DOHH2 (cell line): ENCODE measurements around the gene TMEM132D.

ENCODE experiments used
- CTCF ChIP-seq: fragments of 200-600 bp; sonication (generic); IDR thresholded peaks from one replicate; pipeline ENCODE4 v1.5.1; 2014; ENCODE audit warnings: antibody characterized with exemption, mild to moderate bottlenecking, low read depth, low read length; ENCODE audit not compliant: poor library complexity, severe bottlenecking
- EZH2phosphoT487 ChIP-seq: fragments of 200-600 bp; sonication (generic); IDR thresholded peaks from 2 replicates; pipeline ENCODE4 v1.6.1; 2017; ENCODE audit warnings: borderline replicate concordance, mild to moderate bottlenecking, antibody characterized with exemption, low read length, moderate library complexity, mixed read lengths

- TF ChIP-seq CTCF (no peak), EZH2phosphoT487 (no peak)
Measured at GRCh38 chr12:129619271-129619670, 284.6 kb downstream of the TMEM132D start.
